MV-4-11 (cell line): ENCODE data around the gene THAP11.

ENCODE experiments used
- DNase-seq: peaks from one replicate; lab custom pipeline; 2025; lab: John Stamatoyannopoulos, UW

Gene THAP11

DNA sequence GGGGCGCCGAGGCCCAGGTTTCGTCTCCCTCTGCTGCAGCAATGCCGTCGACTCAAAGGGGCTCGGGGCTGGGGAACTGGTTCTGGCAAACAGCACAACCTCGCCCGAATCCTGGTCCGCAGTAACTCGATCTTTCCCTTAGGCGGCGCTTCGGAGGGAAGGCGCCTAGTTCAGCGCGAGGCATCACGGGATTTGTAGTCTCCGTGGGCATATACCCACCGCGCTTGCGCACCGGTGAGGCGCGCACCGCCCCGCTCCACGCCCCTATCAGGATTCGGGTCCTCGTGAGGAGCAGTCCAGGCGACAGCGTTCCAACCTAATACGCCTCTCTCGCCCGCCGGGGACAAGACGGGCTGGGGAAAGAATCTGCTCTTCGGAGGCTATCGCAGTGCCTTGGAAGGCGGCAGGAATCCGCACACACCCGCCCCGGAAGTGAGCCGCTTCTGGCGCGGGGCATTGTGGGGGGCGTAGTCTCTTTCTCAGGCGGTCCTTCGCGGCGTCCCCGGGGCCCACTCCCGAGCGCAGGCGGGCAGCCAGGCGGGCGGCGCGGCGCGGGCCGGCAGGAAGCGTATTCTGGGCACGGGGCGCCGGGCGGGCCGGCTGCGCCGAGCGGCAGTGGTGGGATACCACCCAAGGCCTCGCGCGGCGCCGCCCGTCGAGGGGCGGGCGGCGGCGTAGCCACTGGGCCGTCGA is at the start of gene THAP11:
Gene THAP11 (plus strand): TSS at position 505 of the 693 bp plus-strand sequence. CDS start 235 bp downstream, outside the sequence.
- peak; percentile 93 for DNase-seq

DNA sequence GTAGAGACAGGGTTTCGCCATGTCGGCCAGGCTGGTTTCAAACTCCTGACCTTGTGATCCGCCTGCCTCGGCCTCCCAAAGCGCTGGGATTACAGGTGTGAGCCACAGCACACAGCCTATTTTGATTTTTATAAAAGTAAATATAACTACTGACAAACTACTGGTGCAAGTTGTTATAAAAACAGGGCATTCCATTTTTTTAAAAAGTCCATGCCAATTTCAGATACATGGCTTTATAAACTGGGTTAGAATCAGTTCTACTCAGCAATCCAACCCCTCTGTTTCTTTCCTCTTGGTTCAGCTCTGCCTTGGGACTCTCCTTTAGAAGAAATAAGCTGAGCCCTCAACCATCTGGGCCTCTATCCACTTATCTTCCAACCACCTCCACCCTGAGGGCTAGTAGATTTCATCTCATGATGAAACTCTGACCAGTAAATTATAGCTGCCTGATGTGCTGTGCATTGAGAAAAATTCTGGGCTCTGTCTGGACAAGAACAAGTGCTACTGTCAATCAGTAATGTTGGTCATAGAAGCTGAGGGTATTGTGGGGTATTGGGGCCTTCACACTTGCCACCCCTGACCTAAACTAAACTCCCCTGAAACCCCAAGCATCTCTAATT is 45.9 kb upstream of the THAP11 start:
- DNase-seq, result no peak

DNA sequence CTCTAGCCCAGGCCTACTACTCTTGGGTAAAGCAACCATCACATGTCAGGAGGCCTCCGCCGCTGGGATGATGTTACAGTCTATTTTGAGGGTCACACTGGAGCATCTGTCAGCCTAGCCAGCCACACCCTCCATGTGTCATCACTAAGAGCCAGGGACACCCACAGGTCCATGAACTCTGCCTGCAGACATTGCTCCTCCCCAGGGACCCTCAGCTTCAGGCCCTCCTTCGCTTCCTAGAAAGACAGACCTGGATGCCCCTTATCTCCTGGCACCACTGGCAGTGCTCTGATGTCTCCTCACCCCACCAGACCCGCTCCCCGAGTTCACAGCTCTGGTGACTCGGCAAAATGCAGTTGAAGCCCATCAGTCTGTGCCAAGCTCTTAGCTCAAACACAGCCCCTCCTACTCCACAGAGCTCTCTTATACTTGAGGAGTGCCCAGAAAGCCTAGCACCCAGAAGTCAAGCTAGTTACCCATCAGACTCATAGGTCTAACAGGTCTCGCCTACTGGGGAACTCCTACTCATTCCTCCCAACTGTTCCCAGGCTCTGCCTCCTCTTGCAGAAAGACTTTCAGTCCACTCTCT is 41.7 kb upstream of the THAP11 start:
- peak; percentile 8 for DNase-seq

DNA sequence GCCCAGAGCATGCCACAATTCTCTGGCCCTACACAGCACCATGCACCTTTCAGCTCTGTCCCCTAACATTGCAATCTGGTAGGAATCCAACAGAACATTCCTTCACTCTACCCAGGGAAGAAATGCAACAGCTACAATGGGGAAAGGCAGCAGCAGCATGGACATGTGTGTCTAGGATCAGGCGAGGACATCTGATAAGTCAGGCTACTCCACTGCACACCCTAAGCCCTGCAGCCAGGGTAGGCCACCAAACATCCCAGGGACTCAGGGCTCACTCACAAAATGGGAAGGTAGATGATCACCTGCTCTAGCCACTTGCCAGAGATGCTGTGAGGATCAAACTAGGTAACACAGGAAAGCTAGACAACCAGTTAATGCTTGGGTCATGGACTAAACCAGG is 40.9 kb upstream of the THAP11 start:
- no peak for DNase-seq

DNA sequence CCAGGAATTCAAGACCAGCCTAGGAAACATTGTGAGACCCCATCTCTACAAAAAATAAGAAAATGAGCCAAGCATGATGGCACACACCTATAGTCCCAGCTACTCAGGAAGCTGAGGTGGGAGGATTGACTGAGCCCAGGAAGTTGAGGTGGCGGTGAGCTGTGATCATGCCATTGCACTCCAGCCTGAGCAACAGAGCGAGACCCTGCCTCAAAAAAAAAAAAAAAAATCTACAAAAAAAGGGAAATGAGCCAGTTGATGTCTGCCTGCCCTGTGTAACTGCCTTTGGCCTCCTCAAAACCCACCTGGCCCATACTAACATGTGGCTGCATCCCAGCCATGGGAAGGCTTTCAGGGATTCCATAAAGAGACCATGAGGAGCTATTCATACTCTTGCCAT is 40.2 kb upstream of the THAP11 start:
- DNase-seq, result no peak

DNA sequence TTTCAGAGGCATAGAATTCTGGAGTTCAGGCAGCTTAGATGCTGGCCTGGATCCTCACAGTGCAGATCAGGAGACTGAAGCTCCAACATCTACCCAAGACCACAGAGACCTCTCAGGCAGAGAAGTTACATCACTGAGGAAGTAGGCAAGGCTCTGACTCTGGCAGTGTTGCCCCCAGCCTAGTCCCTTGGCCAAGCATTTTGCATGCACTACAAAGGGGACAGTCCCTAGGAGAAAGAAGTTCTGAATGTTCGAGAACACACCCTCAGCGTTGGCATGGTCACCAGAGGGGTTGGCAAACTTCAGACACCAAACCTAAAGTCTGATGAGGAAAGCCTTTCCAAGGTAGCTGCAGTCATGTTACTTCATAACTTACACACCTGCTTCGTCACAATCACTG is 38.2 kb upstream of the THAP11 start:
- peak; percentile 56 for DNase-seq

DNA sequence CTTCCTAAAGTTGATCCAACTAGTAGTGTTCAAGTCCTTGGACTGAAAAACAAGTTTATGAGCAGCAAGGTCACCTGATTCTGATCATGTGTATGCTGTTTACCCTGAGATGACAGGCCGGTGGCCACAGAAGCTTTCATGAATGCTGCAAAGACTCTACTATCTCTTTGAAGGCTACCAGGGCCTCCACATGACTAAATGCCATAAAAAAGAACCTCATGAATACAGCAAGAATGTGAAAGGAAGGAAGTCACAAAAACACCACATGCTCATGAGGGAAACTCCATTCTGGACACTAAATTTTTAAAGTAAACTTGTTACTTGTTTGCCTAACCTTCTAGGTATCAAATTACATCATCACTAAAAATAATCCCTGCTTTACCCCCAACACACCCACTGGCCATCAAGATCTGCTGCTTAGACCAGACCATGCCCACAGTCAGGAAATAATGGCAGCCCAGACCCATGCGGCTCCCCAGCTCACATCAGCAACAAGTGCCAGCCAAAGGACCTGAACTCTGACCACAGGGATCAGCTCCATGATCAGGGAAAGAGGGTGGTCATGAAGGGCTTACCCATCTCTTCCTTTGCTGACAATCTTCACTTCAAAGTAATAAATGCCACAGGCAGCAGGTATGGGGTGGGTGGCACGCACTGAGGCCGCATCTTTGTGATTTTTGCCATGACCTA is 37.1 kb upstream of the THAP11 start:
- no peak for DNase-seq

DNA sequence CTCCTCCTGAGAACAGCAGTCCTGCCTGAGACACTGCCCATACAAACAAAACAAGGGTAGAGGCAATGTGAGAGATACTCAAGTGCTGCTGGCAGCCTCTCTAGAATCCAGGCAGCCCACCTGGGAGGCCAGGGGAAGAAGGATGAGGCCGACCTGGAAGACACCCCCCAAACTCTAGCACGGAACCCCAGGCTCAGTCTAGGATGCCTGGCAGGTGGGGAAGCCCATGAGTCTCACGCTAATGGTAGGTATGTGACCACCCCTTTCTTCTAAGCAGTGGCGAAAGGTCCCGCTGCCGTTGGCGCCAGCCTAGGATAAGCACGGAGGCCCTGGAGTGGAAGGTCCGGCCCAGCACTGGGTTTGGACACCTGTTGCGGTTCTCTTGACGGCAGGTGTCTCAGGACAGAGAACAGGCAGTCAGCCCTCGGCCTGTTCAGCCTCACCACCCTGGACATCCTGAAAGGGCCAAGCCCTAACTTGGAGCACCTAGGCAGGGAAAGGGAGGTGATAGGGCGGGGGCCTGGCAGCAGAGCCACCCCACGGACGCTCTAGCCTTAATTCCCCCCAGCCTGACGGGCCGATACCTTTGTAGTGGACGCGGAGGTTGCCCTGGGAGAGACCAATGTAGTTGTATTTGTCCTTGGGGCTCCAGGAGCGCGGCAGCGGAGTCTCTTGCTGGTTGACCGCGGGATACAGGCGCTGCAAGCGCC is 36.2 kb upstream of the THAP11 start:
- no peak for DNase-seq

DNA sequence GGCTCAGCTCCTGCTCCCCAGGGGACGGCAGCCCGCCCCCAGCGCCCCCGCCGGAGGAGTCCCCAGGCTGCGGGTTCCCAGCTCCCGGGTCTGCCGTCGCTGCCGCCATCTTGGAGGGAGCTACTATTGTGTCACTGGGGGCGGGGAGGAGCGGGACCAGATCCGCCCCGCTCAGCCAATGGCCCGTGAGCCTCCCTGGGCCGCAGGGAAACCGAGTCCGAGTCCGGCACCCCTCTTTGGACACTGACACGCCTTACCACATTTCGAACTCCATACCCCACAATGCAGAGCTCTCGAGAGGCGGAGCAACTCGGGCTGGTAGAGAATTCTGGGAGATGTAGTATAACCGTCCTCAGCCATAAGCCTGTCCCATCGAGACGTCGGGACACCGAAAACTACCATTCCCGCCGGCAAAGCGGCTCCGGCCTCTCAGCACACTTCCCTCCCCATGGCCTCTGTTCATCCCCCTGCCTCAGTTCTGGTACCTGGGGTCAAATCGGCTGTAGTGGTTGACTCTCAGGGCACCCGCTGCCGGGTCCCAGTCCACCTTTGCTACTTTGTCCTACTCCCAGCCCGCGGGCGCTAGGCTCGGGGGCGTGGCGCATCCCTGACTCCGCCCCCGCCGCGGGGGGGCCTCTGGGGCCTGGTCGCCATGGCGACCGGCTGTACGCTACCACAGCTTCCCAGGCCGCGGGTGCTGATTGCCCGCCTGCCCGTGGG is 35.5 kb upstream of the THAP11 start, which contains the start of the genes RANBP10 and TSNAXIP1:
Gene RANBP10 (minus strand): TSS at position 133 of the 720 bp plus-strand sequence. CDS start 24 bp downstream, at position 109.
Gene TSNAXIP1 (plus strand): TSS at position 462 of the 720 bp plus-strand sequence. CDS start 261 bp downstream, outside the sequence.
- peak; percentile 99 for DNase-seq

DNA sequence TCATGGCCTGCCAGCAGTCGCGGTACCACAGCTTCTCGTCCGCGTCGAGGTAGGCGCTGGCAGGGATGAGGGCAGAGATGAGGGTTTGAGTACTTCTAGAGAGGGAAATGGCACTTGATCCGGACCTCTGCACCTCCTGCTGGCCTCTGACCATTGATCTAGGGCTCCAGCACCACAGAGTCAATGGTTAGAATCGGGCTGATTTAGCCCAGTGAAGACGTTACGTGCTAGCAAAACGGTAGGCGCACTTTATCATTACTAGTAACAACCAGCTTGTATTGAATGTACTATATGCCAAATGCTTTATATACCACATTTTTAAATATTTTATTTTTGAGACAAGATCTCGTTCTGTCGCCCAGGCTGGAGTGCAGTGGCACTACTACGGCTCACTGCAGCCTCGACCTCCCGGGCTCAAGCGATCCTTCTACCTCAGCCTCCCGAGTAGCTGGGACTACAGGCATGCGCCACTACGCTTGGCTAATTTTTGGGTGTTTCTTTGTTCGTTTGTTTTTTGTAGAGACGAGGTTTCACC is 34.9 kb upstream of the THAP11 start:
- DNase-seq, result no peak

DNA sequence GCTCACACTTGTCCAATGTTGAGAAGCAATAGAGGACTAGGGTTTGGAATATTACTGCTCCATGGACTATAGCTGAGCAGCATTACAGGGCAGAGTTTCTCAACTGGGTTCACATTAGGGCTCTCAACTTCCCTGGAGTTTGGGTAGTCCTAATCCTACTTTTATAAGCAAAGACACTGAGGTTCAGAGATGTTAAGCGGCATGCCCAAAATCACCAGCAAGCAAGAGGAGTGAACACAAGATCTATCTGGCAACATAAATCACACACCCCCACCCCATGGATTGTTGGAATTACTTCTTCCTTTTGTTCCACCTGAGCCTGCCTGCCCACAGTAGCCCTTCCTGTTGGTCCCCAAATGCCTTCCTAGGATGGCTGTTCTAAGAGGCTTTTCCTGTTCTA is 30.2 kb upstream of the THAP11 start:
- no peak for DNase-seq

DNA sequence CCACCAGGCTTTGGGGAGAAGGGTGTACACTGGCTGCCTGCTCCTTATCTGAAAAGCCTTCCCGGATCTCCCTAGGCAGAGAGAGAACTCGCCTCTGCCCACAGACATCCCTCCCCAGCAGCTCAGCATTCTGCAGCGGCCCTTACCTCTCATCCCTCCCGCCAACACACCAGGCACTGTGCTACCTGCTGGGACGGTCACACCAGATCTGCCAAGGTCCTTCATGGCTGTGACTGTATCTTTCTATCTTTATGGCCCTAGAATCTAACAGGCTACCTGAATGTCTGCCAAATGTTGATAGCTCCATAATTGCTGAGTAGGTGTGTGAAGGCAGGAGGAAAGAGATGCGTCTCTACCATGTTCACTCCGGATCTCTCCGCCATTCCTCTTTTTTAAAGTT is 27.6 kb upstream of the THAP11 start:
- DNase-seq, result no peak

DNA sequence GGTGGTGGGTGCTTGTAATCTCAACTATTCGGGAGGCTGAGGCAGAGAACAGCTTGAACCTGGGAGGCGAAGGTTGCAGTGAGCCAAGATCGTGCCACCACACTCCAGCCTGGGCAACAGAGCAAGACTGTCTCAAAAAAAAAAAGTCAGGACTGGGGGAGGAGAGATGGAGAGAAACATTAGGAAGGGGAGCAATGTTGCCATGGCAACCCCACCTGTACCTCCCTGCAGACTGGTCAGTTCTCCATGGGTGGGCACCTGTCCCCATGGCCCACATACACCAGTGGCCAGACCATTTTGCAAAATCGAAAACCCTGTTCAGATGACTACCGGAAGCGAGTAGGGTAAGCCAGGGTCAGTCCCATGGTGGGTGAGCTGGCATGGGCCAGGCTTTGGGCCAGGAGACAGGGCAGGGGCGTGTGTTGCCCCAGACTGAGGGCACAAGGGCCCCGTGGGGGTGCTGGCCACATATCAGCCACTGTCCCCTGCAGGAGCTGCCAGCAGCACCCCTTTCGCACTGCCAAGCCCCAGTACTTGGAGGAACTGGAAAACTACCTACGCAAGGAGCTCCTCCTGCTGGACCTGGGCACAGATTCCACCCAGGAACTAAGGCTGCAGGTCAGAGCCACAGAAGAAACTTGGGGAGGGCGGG is 21.4 kb upstream of the THAP11 start:
- DNase-seq, result no peak

DNA sequence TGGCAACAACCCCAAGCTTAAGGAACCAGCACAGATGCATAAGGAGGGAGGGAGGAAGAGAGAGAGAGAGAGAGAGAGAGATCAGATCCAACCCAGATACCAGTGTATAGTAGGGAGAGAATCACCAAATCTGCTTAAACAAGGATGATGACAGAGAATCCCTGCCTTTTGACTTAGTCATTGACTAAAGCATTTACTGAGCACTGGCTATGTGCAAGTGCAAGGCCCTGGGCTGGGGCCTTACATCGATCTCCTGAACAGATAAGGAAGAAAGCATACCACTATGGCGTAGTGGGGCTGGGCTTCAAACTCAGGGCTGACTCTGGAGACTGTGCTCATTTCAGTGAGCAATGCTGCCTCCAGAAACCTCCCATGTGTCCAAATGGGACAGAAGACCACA is 19.6 kb upstream of the THAP11 start:
- no peak for DNase-seq

DNA sequence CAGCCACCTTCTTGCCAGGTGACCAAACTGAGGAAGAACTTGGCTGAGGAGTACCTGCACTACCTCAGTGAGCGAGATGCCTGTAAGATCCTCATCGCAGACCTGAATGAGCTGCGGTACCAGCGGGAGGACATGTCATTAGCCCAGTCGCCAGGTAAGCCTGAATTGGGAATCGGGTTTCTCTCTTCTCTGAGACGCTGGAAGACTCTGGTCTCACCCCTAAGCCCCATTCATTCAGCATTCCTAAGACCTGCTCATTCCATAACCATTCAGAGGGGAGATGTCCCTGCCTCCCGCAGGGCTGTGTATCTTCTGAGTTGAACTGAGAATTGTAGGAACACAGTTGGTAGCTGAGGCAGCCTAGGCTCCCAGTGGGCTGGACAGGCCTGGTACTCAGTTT is 17.0 kb upstream of the THAP11 start:
- DNase-seq, result no peak

DNA sequence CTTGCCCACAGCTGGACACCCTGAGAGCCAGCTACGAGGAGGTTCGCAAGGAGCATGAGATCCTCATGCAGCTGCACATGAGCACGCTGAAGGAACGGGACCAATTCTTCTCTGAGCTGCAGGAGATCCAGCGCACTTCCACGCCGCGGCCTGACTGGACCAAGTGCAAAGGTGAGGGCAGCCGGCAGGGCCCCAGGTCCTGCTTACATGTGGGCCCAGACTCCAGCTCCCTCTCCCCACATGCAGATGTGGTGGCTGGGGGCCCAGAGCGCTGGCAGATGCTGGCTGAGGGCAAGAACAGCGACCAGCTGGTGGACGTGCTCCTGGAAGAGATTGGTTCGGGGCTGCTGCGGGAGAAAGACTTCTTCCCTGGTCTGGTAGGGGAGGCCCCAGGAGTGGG is 16.2 kb upstream of the THAP11 start:
- DNase-seq, result no peak

DNA sequence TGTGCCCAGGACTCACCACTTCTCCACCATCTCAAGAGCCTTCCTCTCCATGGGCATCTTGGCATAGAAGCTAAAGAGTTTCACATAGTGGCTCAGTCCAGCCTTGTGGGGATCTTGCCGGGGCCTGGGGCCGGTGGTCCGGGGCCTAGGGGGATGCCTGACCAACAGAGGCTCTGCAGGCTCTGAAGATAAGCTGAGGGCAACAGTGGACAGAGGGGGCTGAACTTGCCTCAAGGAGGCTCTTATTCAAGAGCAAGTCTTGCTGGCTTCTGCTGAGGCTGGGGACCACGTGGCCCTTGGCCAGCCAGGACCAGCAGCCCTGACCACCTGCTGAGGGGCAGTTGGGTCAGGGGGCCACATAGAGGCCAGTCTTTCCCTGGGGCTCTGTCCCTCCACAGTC is 13.5 kb upstream of the THAP11 start:
- no peak for DNase-seq

DNA sequence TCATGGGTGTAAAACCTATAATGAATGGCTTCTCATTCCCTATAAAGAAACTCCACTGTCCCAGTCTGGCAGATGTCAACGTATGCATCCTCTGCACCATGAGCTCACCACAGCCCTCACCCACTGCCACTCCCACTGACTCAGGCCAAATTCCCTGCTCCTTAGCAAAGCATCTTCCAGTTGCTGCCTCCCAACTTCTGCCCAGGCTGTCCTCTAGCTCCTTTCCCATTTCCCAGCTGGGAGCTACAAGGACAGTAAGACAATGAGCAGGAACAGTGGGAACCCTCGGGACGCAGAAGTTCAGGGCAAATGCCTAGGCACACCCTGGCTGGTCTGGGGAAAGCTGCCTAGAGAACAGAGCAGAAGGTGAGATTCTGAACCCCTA is 9.1 kb upstream of the THAP11 start:
- DNase-seq, result no peak

DNA sequence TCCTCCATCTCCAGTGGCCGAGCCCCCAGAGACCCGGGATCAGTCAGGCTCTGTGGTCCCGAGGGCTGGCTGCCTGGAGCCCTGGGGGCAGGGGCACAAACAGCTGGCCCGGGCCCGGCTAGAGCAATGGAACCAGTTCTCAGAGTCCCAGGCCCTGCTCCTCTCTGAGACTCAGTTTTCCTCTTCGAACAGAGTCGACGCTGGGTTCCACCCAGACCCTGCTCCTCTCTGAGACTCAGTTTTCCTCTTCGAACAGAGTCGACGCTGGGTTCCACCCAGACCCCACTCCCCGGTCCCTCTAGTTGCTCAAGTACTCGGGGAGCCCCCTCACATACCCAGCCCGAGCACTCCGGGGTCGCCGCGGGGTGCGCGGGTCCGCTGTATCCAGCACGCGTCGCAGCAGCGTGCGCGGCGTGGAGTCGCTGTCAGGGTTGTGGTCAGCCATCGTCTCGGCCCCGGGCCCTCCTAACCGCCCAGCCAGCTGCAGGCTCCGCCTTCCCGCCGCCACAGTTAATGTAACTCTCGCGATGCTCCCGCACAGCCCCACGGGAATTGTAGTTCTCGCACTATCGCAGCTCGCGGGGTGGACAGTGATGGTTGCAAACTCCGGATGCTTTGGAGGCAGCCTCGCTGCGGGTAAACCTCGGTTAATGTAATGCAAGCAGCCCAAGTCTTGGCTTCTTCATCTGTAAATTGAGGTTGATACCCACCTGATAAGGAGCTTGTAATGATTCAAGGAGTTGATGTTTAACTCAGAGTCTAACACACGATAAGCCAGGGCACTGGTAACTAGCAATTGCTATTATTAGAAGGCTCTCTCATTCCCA is 8.5 kb upstream of the THAP11 start:
- DNase-seq, result peak; percentile 86

DNA sequence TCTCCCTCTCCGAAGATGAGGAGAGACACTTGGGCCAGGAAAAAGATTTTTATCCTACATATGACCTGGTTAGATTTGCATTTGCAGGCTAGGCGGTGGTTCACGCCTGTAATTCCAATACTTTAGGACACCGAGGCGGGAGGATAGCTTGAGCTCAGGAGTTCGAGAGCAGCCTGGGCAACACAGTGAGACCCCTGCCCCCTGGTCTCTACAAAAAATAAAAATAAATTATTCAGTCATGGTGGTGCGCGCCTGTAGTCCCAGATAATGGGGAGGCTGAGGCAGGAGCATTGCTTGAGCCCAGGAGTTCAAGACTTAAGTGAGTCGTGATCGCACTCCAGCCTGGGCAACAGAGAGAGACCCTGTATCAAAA is 7.9 kb upstream of the THAP11 start:
- DNase-seq, result no peak
